ENCODE measurements around the gene ARHGAP33.
"Not testable (repeated sequence)": the region's sequence is repeated elsewhere in the genome, so short reads cannot be mapped to it uniquely, and the experiment has no call there.

Gene ARHGAP33

DNA sequence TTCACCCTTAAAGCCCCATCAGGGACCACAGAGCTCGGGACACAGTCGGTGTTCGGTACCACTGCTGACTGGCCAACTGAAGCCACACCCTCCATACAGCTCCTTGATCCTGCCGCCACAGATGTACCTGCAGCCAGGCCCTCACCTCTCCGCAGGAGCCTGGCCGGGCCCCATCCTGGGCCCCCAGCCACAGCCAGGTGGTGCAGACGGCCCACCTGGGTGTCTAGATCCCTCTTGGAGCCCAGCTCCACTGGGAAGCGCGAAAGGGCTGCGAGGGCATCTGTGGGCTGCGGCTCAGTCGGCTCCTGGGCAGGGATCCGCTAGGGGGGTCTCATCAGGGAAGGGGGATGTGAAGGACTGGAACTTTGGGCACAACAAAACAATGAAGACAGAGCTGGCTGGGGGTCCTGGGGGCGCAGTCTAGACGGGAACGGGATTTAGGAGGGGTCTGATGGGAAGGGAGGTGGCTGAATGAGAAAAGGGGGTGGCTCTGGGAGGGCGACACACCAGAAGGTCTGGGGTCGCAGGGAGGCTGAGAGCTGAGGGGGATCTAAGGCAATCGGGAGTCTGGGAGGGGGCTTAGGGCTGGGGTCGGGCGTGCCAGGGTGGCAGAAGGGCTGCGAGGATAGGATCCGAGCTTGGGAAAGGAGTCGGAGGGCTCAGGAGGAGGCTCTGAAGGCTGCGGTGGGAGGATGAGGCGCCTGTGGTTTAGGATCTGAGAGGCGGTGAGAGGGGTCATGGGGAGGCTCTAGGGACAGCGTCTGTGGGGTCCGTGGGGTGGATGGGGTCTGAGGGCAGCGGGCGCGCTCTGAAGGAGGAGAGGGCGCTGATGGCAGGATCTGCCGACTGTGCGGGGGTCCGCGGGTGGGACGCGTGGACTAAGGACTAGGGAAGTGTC is 21.5 kb downstream of the ARHGAP33 start:
- no peak for DNase-seq

DNA sequence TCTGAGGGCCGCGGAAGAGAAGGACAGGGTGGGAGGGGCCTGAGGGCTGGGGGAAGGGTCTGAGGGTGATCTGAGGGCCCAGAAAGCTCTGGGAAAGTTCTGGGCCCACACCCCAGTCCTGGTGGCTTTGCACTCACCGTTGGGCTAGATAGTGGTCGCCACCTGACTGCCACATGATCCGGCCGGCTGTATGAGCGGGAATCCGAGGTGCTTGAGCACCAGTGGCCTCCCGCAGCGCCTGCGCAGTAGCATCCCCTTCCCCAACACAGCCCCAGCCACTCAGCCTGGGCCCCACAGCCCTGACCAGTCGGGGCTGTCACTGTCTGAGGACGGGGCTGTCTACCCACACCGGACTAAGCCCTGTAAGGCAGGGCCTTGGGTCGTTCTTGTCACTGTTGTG is 22.3 kb downstream of the ARHGAP33 start:
- no peak for DNase-seq

DNA sequence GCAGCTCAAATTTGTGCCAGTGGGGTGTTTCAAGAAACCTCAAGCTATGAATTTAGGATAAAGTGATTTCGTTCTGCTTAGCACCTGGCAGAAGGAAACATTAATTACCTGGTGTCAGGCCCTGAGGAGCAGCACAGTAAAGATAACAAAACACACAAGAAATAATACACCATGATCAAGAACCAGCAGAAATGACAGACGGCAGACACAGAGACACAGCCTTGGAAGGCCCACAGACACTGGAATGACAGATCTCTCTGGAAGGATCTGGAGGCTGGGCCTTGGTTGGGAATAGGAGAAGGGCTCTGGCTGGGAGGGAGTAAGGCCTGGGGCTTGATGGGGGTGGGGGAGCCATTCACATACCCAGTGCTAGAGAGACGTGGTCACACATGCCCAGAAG is 26.5 kb downstream of the ARHGAP33 start:
- no peak for DNase-seq

DNA sequence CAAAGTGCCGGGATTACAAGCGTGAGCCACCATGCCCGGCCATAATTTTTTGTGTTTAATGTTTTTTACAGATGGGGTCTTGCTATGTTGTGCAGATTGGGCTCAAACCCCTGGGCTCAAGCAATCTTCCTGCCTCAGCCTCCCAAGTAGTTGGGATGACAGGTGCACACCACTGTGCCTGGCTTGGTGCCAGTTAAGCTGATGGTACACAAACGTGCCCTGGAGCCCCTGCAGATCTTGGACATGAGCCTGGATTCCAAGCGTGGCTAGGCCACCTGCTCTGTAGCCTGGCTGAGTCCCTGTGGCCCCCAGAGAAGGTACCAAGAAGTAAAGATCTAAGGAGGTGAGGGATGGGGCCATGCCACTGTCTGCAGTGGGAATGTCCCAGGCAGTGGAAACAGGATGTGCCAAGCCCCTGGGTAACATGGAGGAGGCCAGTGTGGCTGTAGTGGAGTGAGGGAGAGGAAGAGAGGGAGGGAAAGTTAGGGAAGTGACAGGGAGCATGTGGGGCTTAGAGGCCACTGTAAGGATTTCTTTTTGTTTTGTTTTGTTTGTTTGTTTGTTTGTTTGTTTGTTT is 30.2 kb downstream of the ARHGAP33 start:
- DNase-seq = no peak

DNA sequence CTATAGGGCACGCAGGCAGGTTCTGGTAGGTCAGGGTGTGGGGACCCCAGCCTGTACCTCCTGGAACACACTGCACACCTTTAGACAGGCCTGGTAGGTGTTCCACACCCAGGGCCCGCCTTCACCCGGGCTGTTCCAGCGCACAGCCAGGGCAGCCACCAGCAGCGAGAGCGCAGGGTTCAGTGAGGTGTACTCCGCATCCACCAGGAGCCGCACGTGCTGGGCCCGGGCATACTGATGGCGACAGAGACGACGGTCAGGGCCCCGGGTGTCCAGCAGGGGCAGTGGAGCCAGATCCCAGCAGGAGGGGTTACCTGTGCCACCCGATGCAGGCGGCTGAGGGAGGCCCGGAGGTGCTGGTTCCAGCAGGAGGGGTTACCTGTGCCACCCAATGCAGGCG is 31.2 kb downstream of the ARHGAP33 start:
- no peak for DNase-seq

DNA sequence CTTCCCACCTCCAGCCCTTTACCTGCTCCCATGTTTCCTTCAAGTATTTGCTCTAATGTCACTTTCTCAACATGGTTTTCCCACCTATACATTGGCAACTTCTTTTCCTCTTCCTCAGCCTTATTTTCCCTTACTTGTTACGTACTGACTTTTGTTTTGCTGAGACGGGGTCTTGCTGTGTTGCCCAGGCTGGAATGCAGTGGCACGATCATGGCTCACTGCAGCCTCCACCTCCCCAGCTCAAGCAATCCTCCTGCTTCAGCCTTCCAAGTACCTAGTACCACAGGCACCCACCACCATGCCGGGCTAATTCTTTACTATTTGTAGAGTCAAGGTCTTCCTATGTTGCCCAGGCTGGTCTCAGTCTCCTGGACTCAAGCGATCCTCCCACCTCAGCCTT is 32.3 kb downstream of the ARHGAP33 start:
- DNase-seq = no peak

DNA sequence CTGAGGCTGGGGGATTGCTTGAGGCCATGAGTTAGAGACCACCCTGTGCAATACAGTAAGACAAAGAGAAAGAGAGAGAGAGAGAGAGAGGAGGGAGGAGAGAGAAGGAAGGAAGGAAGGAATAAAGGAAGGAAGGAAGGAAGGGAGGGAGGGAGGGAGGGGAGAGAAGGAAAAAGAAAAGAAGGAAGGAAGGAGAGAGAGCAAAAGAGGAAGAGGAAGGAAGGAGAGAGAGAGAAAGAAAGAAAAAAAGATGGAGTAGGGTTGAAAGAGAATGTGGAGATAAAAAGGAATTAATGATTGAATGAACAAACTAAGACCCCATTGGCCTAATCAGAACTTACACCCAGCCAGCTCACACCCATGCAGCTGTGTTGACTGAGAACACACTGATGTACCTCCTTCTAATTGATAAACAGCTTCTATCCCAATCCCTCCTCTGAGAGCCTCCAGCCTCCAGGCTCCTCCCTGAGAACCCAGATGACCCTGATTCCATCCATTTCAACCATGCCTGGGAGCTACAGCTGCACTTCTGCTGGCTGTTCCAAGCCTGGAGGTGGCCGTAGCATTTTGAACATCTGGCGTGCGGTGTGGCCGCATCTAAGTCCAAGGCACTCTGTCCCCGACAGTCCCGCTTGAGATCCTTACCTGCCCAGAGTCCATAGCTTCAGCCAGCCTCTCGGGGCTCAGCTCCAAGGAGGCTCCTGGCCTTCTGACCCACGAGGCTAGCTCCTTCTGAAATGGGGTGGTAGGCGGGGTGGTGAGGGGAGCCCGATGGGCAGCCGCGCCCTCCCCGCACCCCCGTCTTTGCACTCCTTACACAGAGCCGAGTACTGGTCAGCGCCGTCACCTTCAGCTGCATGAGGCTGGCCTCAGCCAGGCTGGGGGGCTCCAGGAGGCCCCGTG is 36.2 kb downstream of the ARHGAP33 start:
- no peak for DNase-seq

DNA sequence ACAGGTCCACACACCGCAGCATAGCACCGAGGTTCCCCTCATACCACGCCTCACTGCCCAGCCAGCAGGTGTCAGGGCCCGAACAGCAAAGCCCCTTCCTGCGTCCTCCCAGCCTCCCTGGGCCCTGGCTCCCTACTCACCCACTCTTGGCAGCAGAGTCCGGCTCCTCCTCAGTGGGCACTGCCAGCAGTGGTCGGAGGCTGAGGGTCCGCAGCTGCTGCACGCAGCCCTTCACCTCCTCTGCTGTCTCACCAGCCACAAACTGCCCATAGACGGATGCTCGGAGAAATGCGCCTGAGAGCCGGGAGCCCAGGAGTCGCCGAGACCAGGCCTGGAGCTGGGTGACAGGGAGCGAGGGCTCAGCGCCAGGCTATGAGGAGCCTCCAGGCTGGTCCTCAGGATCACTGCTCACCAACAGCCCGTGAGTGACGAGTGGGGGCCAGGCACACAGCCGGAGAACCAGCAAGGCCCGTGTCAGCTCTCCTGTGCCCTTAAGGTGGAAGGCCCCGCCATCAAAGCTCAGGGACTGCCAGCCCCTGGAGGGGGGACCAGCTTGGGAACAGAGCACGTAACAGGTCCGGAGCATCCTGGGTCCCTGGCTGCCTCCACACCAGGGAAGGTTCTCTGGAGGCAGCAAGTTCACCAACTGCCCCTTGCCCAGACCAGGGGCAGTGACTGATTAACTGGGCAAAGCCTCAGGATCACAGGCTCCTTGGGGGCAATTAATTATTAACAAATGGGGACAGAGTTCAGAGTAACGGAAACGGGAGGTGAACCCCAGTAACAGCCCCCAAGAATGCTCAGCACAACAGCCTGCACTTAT is 37.1 kb downstream of the ARHGAP33 start, which contains the start of gene PRODH2:
Gene PRODH2, minus strand, starts transcription at position 626 of the 823 bp plus-strand sequence. Its CDS starts 40 bp downstream, at position 586.
- DNase-seq = no peak

DNA sequence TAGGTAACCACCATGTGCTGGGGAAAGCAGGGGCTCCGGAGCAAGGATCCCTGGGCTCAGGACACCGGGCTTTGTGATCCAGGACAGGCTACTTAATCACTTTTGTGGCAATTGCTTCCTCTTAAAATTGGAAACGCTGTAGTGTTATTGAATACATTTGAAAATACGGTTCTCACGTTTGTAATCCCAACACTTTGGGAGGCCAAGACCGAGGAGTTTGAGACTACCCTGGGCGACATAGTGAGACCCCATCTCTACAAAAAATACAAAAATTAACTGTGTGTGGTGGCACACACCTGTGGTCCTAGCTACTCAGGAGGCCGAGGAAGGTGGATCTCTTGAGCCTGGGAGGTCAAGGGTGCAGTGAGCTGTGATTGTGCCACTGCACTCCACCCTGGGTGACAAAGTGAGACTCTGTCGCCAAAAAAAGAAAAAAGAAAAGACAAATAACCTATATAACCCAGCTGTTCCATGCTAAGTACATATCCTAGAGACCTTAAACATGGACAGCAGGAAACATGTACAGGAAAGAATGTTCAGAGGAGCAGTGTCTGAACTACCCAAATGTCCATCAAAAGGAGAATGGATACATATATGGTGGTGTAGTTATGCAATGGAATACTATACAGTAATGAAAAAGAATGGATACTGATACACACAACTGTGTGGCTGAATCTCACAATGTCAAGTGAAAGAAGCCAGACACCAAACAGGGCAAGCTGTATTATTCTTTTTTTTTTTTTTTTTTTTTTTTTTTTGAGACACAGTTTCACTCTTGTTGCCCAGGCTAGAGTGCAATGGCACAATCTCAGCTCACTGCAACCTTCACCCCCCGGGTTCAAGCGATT is 37.9 kb downstream of the ARHGAP33 start:
- no peak for DNase-seq

DNA sequence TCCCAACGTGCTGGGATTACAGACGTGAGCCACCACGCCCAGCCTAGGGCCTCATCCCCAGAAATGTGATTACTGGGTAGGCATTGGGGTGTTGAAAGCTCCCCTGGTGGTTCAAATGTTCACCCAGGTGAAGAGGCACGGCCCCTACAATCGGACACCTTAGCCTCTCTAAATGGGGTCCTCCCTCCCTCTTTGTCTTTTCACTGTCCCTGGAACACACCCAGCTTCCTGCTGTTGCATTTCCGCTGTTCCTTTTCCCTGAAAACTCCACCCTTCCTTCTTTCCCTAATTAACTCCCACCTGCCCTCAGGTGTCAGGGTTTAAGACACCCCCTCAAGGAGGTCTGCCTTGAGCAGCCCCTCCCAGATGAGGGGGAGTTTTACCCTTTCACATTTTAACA is 40.9 kb downstream of the ARHGAP33 start:
- DNase-seq = no peak

DNA sequence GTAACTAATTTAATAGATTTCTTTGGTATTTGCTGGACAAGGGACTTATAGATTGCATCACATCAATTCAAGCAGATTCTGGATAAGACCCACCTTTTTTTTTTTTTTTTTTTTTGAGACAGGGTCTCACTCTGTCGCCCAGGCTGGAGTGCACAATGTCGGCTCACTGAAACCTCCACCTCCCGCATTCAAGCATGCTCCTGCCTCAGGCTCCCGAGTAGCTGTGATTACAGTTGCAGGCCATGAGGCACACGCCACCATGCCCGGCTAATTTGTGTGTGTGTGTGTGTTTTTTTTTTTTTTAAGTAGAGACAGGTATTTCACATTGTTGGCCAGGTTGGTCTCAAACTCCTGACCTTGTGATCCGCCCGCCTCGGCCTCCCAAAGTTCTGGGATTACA is 41.5 kb downstream of the ARHGAP33 start:
- DNase-seq = no peak

DNA sequence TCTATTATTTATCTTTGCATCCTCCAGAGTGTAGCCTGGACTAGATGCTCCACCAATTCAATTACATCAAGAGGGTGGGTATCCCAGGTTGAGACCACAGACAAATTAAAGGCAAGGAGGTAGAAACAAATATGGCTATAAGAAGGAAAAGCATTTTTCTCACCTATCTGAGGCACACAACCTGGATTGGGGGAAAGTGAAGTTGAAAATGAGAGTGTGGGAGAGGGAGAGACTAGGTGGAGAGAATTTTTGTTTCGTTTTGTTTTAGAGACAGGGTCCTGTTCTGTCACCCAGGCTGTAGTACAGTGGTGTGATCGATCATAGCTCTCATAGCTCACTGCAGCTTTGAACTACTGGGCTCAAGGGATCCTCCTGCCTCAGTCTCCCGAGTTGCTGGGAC is 43.1 kb downstream of the ARHGAP33 start:
- DNase-seq = no peak

DNA sequence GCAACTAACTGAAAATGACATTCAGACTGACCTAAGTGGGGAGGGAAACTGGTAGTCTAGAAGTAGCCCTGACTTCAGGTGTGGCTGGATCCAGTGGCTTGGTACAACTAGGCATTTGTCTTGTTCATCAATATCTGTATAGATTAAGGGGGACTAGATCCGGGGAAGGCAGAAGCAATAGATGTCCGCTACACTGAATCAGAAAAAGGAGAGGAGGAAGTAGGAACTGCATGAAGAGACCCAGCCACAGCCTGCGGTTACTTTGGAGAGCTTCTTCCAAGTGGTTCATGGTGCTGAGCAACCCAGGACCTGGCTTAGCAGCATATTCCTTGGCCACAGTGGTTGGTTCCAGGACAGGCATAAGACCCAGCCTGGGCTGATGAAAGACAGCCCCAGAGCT is 47.2 kb downstream of the ARHGAP33 start:
- DNase-seq = no peak

DNA sequence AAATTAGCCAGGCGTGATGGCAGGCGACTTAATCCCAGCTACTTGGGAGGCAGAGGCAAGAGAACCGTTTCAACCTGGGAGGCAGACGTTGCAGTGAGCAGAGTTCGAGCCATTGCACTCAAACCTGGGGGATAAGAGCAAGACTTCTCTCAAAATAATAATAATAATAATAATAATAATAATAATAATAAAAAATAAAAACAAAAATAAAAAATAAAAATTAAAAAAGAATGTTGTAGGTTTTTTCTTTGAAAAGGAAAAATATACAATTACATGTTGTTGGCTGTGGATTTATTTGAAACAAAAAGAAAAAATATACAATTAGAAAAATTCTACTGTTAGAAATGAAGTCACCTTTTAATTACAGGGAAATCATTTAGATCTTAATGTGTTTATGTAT is 48.8 kb downstream of the ARHGAP33 start:
- no peak for DNase-seq

DNA sequence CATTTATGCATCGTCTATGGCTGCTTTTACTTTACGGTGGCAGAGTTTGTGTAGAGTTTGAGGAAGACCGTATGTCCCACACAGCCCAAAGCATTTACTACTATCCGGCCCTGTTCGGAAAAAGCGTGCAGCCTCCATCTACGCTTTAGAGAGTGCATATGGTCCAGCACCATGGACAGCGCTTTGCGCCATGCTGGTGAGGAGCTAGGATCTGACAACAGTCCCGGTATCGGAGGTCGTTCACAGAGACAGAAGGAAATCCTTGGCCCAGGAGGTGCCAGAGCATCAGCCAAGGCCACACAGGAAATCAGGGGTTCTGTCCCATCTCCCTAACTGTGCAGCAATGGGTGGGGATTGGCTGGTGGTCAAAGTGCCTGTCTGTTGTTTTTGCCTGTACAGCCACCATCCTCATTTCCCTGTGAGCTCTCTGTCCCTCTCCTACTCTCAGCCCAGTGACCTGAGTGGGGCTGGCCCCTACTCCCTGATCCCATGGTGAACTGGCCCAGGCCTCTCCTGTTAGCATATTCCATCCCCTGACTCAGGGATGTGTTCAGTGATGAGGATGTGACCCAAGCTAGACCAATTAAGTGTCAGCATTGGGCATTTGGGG is 53.4 kb downstream of the ARHGAP33 start:
- peak; percentile 50 for DNase-seq

DNA sequence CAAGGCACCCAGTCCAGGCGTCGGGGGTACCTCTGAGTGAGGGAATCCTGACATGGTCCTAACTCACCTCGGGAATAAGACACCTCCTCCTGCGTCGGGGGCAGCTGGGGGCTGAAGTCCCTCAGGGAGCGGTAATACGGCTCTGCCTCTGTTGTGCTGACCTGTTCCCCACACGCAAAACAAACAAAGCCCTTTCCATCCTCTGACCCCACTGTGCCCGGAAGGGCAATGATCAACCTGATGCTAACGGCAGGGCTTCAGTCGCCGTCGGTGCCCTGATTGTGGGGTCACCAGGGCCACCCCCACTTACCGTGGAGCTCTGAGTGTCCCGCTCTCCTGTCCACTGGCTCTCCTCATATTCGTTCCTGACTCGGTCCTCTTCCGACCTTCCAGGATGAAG is 55.6 kb downstream of the ARHGAP33 start:
- no peak for DNase-seq

DNA sequence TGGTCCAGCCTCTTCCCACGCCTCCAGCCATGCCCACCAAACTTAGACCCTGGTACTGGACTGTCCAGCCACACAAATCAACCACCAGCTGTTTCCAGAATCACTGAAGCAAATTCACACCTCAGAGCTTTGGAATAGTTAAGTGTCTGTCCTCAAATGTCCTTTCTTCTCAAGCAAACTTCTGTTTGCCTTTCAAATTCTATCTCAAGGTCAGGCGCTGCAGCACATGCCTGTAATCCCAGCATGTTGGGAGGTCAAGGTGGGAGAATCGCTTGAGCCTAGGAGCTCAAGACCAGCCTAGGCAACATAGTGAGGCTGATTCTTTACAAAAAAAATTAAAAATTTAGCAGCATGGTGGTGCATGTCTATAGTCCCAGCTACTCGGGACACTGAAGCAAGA is 56.7 kb downstream of the ARHGAP33 start:
- DNase-seq = no peak

DNA sequence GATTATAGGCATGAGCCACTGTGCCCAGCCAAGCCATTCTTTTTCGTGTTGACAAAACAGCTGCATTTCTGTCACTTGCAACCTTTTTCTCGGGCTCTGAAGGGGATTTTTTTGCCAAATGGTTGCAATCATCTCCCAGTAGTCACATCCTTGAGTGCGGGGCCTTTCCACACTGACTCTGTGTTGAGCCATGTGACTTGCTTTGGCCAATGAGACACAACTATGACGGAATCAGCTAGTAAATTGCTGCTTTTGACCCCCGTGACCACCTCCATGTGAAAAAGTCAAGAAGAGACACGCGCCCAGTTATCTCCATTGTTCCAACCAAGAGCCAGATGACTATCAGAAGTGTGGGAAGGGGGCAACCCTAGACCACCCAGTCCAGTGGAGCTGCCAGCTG is 58.6 kb downstream of the ARHGAP33 start:
- no peak for DNase-seq

DNA sequence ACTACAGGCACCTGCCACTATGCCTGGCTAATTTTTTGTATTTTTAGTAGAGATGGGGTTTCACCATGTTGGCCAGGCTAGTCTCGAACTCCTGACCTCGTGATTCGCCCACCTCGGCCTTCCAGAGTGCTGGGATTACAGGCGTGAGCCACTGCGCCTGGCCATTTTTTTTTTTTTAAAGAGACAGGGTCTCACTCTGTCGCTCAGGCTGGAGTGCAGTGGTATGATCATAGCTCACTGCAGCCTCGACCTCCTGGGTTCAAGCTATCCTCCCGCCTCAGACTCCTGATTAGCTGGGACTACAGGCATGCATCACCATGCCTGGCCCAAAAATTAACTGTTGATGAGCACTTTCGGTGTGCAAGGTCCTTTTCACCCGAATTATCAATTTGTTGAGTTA is 60.7 kb downstream of the ARHGAP33 start:
- DNase-seq = not testable (repeated sequence)

All from activated T-cell treated with anti-CD3 and anti-CD28 coated beads, Interleukin-2, amount 50 U/mL, for 1 hour (primary cell).